Transverse colon (tissue), 4 donors: ENCODE measurements around the gene TNS3. TPM values are rescaled to one million over a fixed set of nuclear protein-coding genes. Genes with fewer than 3 reads are reported as not detected.

ENCODE experiments used
- DNase-seq: peaks from one replicate; pipeline ENCODE4 v3.0.0-alpha.2; 2019
- H3K27ac ChIP-seq, 4 donors: fragments of 200-600 bp; sonication (generic); 2 replicates each; pipeline ENCODE4 v1.5.1; 2016 to 2018; ENCODE audit warnings: inconsistent platforms in 4 of 4
- H3K27me3 ChIP-seq: fragments of 200-600 bp; sonication (generic); 2 replicates; pipeline ENCODE4 v1.5.1; 2017; ENCODE audit warnings: inconsistent platforms
- H3K36me3 ChIP-seq, 4 donors: fragments of 200-600 bp; sonication (generic); 2 replicates each; pipeline ENCODE4 v1.5.1; 2017 to 2019; ENCODE audit warnings: inconsistent platforms in 4 of 4
- H3K4me1 ChIP-seq, 4 donors: fragments of 200-600 bp; sonication (generic); 2 replicates each; pipeline ENCODE4 v1.5.1; 2017 to 2020; ENCODE audit warnings: inconsistent platforms in 4 of 4
- H3K4me3 ChIP-seq, 4 donors: fragments of 200-600 bp; sonication (generic); 1 replicate in 1 of 4; 2 replicates in 3 of 4; pipeline versions ENCODE4 v1.5.1 to v1.6.1; 2017 to 2019; ENCODE audit warnings: inconsistent platforms in 4 of 4
- H3K9me3 ChIP-seq, 2 donors: fragments of 200-600 bp; sonication (generic); 2 replicates each; pipeline ENCODE4 v1.5.1; 2017 to 2019; ENCODE audit warnings: inconsistent platforms in 2 of 2
- EP300 ChIP-seq: sonication (generic); formaldehyde crosslinking; IDR thresholded peaks from one replicate; pipeline ENCODE4 v1.6.1; 2017; ENCODE audit warnings: antibody characterized with exemption, low read depth
- POLR2A ChIP-seq: fragments of 450-650 bp; IDR thresholded peaks from one replicate; pipeline ENCODE4 v1.6.1; 2016; ENCODE audit warnings: antibody characterized with exemption, mild to moderate bottlenecking, moderate library complexity
- POLR2AphosphoS5 ChIP-seq, 3 donors: sonication (generic); formaldehyde crosslinking; IDR thresholded peaks; one replicate each; pipeline ENCODE4 v1.6.1; 2016; ENCODE audit warnings: antibody characterized with exemption in 3 of 3
- WGBS, 2 donors: methylation state at CpG; one replicate each; pipeline ENCODE4 v1.1.5; 2018; ENCODE audit warnings: low coverage in 1 of 2; 5-methylcytosine and 5-hydroxymethylcytosine counted together
- in situ Hi-C, 4 donors: fragments of 200-750 bp; cut with MboI; loops; one replicate each; pipeline versions ENCODE4 v1.15.0 to v1.15.1; 2017; ENCODE audit warnings: low sequenced_read_pairs in 3 of 4, low pct_ligation_motif_present in 1 of 4, low pct_unique_long_range_greater_than_20kb in 1 of 4
- intact Hi-C: fragments of 100-400 bp; cut with DNase I; formaldehyde crosslinking; loops from one replicate; pipeline ENCODE4 v1.15.1; 2023; ENCODE audit warnings: low total_unique reads
- total RNA-seq, 4 donors: library from RNA; depleted of rRNA; stranded (reverse); fragments of >200 nt; gene quantifications; one replicate each; pipeline ENCODE4 v1.1.0, GENCODE V29; 2016
- TF ChIP-seq, protein P1 (sequence below), 5 experiments: fragments of 200-600 bp in 3 of 5; fragments of 450-650 bp in 2 of 5; sonication (generic) in 3 of 5; IDR thresholded peaks; 1 replicate in 2 of 5; 2 replicates in 3 of 5; pipeline ENCODE4 v1.5.1; 2016 to 2017; ENCODE audit warnings: antibody characterized with exemption in 5 of 5, inconsistent platforms in 3 of 5, mild to moderate bottlenecking in 2 of 5, moderate library complexity in 1 of 5

Gene TNS3
- total RNA-seq, 4 donors from 2014 or later: 58.5 to 104 (median 72.7) TPM

DNA sequence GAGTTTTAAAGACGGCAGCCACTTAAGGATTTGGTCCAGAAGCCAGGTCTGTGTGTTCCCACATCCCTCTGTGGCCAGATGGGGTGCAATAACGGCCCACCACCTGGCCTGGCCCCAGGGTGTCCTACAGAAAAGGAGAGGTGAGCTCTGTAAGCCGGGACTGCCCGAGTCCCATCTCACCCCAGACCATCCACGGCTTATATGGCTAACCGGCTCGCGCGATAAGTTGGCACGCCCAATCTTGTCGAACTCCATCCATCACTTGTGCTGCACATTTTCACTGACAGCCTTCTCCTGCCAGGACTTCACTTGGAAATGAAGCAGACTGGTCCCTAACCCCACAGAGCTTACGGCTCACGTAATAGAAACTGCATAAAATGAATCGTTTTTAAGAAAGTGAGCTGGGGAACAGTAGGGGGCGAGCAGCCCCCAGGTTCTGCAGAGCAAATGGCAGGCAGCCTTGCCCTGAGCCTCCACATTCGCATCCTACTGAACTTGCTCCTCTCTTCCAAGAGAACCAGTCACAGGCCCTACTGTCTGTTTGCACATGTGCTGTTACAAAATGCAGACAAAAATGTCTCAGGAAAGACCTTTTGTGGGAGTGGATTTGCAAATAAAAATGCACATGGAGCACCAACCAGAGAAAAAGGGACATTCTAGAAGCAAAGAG lies 98.2 kb downstream of the TNS3 start:
- H3K27me3 ChIP-seq: no peaks in the 10 kb centered on the region
- TF ChIP-seq POLR2AphosphoS5 (IDR thresholded peaks at IDR 0.05) (no peak), POLR2A (no peak), EP300 (no peak)
- TF ChIP-seq, protein P1, sequence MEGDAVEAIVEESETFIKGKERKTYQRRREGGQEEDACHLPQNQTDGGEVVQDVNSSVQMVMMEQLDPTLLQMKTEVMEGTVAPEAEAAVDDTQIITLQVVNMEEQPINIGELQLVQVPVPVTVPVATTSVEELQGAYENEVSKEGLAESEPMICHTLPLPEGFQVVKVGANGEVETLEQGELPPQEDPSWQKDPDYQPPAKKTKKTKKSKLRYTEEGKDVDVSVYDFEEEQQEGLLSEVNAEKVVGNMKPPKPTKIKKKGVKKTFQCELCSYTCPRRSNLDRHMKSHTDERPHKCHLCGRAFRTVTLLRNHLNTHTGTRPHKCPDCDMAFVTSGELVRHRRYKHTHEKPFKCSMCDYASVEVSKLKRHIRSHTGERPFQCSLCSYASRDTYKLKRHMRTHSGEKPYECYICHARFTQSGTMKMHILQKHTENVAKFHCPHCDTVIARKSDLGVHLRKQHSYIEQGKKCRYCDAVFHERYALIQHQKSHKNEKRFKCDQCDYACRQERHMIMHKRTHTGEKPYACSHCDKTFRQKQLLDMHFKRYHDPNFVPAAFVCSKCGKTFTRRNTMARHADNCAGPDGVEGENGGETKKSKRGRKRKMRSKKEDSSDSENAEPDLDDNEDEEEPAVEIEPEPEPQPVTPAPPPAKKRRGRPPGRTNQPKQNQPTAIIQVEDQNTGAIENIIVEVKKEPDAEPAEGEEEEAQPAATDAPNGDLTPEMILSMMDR (IDR thresholded peaks at IDR 0.05): no peak
- no peak overlapping the region for H3K27ac ChIP-seq
- no peak overlapping the region for H3K4me3 ChIP-seq
- H3K4me1 ChIP-seq: peaks cover 29 to 71% (median 48%) of the 10 kb centered on the region in 4 donors
- H3K9me3 ChIP-seq: no peaks in the 10 kb centered on the region
- in situ Hi-C loops (no loop called here), intact Hi-C loops (no loop called here)
- no peaks in the 10 kb centered on the region for H3K36me3 ChIP-seq
- WGBS, 2 donors: 89% methylated on average over 12 to 16 of the region's 16 CpGs
- no peak for DNase-seq

DNA sequence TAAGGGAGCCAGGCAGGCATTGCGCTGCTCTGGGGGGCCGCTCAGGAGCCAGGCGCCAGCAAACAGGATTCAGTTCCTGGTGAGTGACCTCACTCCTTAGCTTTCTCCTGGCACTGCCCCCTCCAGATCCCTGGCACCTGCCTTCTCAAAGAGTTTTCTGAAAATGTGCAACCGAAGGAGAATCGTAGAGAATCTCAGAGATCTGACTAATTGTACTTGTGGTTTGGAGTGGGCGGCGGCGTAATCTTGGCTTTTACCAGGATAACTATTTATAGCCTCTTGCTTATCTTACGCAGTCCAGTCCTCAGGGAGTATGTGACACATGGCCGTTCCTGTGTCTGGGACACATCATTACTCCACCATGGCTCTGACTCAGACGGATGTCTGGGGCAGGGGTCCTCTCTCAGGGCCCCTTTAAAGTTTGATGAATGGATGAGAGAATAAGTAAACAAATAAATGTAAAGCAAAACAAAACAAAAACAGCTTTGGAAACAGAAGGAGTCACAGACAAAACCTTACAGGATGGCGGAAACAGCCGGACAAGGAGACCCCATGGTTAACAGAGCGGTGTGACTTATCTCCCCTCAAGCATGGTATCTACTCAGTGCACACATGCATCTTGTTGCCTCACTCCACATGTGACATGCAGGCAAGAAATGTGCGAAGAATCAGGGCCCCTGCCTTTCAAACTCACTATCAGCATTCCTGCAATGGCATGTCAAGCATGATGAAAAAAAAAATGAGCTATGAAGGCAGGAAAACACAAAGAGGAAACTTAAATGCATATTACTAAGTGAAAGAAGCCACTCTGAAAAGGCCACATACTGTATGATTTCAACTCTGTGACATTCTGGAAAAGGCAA lies 99.7 kb downstream of the TNS3 start:
- Histone ChIP-seq H3K27ac (peak overlapping the region; percentile 51 to 65 (median 62)), H3K27me3 (no peaks in the 10 kb centered on the region), H3K36me3 (no peaks in the 10 kb centered on the region), H3K4me3 (no peak overlapping the region), H3K9me3 (no peaks in the 10 kb centered on the region), H3K4me1 (peaks cover 35 to 69% (median 57%) of the 10 kb centered on the region in 4 donors)
- 42 to 49% methylated on average over 9 to 15 of the region's 15 CpGs for WGBS, 2 donors
- no peak for DNase-seq
- TF ChIP-seq POLR2A: no peak
- TF ChIP-seq POLR2AphosphoS5 (IDR thresholded peaks at IDR 0.05): peak in 2 of 3 donors; percentile 12 to 35
- intact Hi-C loops: no loop called here
- in situ Hi-C loops: no loop called here

DNA sequence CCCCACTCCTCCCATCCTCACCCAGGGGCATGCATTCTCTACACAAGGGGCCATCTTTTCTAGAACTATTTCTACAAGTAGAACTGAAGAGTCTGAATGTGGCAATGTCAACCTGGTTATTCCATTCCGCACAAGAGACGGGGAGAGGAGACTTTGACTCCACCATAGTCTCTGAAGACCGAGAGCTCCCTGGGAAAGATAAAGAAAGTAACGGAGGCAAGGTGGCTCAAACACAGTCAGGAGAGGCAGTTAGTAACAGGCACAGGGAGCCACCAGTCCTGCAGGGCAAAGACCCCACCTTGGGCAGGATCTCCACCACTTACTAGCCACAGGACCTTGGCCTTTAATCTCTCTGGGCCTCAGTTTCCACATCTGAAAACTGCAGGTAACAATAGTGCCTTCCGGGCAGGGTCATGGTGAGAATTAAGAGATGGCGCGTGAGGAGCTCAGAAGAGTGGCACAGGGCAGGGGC lies 100.3 kb downstream of the TNS3 start:
- Histone ChIP-seq H3K4me1 (peaks cover 35 to 71% (median 58%) of the 10 kb centered on the region in 4 donors), H3K9me3 (no peaks in the 10 kb centered on the region), H3K27me3 (no peaks in the 10 kb centered on the region), H3K27ac (peak overlapping the region; percentile 48 to 65 (median 62)), H3K4me3 (no peak overlapping the region), H3K36me3 (no peaks in the 10 kb centered on the region)
- in situ Hi-C loops: no loop called here
- WGBS, 2 donors: 93% methylated on average over 7 of the region's 7 CpGs; no CpG with 5 or more reads in 1 of the 2 donors
- TF ChIP-seq, protein P1 (IDR thresholded peaks at IDR 0.05): no peak
- no peak for TF ChIP-seq POLR2AphosphoS5 (IDR thresholded peaks at IDR 0.05)
- TF ChIP-seq POLR2A: no peak
- no peak for TF ChIP-seq EP300
- intact Hi-C loops: no loop called here
- no peak for DNase-seq

DNA sequence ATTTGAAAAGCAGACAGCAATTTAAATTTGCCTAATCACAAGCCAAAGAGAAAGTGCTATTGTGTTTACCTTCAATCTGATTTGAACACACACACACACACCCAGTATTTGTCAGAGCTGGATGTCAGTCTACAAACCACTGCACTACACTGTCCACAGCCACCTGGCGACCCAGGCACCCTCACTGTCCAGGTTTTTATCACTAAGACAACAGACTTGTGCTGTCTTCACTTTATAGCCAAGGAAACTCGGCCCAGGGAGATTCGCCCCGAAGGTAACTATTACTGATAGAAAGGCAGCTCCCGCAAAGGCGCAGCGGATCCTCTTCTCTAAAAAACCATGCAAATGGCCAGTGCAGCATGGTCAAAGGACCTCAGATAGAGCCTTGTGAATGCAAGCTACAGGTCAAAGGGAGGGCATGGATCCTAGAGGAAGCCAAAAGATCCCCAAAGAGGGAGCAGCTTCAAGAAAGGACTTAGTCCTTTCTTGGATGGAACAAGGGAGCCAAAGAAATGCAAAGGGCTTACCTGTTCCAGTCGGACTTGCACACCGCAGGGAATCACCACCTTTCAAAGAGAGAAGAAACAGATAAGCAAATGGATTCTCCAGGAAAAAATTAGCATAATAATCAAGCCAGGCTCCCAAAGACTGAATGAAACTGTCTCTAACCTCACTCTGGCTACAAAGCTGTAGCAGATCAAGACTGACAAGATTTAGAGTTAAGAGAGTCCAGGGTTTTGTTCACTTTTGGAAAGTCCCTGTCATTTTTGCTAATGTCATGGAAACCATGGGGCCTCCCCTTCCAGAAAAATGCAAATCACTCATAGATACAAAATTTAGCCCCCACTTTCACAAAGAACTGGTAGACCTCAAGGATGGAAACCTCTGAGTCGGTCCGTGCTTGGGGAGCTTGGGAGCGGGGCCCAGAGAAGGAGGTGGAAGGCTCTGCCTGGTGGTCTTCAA lies 101.1 kb downstream of the TNS3 start:
- TF ChIP-seq EP300: no peak
- TF ChIP-seq, protein P1 (IDR thresholded peaks at IDR 0.05): no peak
- TF ChIP-seq POLR2A: no peak
- TF ChIP-seq POLR2AphosphoS5 (IDR thresholded peaks at IDR 0.05): no peak
- DNase-seq: peak; percentile 33
- 54 to 67% methylated on average over 4 to 12 of the region's 12 CpGs for WGBS, 2 donors
- H3K27ac ChIP-seq: peak overlapping the region; percentile 49 to 65 (median 62)
- H3K36me3 ChIP-seq: no peaks in the 10 kb centered on the region
- no peaks in the 10 kb centered on the region for H3K27me3 ChIP-seq
- H3K9me3 ChIP-seq: no peaks in the 10 kb centered on the region
- intact Hi-C loops: no loop called here
- in situ Hi-C loops: no loop called here
- H3K4me1 ChIP-seq: peaks cover 37 to 71% (median 59%) of the 10 kb centered on the region in 4 donors
- H3K4me3 ChIP-seq: no peak overlapping the region
